GM18499 (cell line): ENCODE measurements around the gene NMNAT3.

Experiments used
- ATAC-seq: cut with Tn5 transposase; IDR thresholded peaks from one replicate; pipeline ENCODE4 v1.9.1; 2021; ENCODE audit warnings: moderate number of reproducible peaks; ENCODE audit not compliant: insufficient read depth, unreplicated experiment

NMNAT3 gene

GRCh38 chr3:139676108-139676507 is 1.7 kb downstream of the NMNAT3 start:
- no peak for ATAC-seq

- ATAC-seq = no peak
Observed at GRCh38 chr3:139675327-139675726, 2.4 kb downstream of the NMNAT3 start.

- no peak for ATAC-seq
Observed at GRCh38 chr3:139674571-139675260, 3.1 kb downstream of the NMNAT3 start.

GRCh38 chr3:139672884-139673283 is 4.9 kb downstream of the NMNAT3 start:
- no peak for ATAC-seq

GRCh38 chr3:139671863-139672646 is 5.7 kb downstream of the NMNAT3 start:
- ATAC-seq = no peak

- no peak for ATAC-seq
Observed at GRCh38 chr3:139671107-139671506, 6.7 kb downstream of the NMNAT3 start.

- no peak for ATAC-seq
Observed at GRCh38 chr3:139670196-139670595, 7.6 kb downstream of the NMNAT3 start.

GRCh38 chr3:139668332-139668731 is 9.4 kb downstream of the NMNAT3 start:
- no peak for ATAC-seq

- no peak for ATAC-seq
Observed at GRCh38 chr3:139664958-139665357, 12.8 kb downstream of the NMNAT3 start.

GRCh38 chr3:139660269-139660668 is 17.5 kb downstream of the NMNAT3 start:
- no peak for ATAC-seq

GRCh38 chr3:139659511-139659910 is 18.3 kb downstream of the NMNAT3 start:
- no peak for ATAC-seq

- no peak for ATAC-seq
Observed at GRCh38 chr3:139657936-139658335, 19.8 kb downstream of the NMNAT3 start.

GRCh38 chr3:139657434-139657833 is 20.3 kb downstream of the NMNAT3 start:
- no peak for ATAC-seq

- no peak for ATAC-seq
Observed at GRCh38 chr3:139655909-139656595, 21.7 kb downstream of the NMNAT3 start.

GRCh38 chr3:139654637-139655365 is 23.0 kb downstream of the NMNAT3 start:
- no peak for ATAC-seq

- no peak for ATAC-seq
Observed at GRCh38 chr3:139653582-139653981, 24.2 kb downstream of the NMNAT3 start.

- no peak for ATAC-seq
Observed at GRCh38 chr3:139652561-139652960, 25.2 kb downstream of the NMNAT3 start.

GRCh38 chr3:139647866-139648435 is 29.8 kb downstream of the NMNAT3 start:
- ATAC-seq = no peak

- no peak for ATAC-seq
Observed at GRCh38 chr3:139646512-139646911, 31.3 kb downstream of the NMNAT3 start.

- ATAC-seq = no peak
Observed at GRCh38 chr3:139642996-139643395, 34.8 kb downstream of the NMNAT3 start.
